Superior temporal gyrus (tissue), 1 donor: Measurements from ENCODE around the gene BICDL2.

Experiments used
- DNase-seq: peaks from one replicate; pipeline ENCODE4 v3.0.0-alpha.2; 2016; ENCODE audit errors: extremely low spot score

BICDL2 gene

DNA sequence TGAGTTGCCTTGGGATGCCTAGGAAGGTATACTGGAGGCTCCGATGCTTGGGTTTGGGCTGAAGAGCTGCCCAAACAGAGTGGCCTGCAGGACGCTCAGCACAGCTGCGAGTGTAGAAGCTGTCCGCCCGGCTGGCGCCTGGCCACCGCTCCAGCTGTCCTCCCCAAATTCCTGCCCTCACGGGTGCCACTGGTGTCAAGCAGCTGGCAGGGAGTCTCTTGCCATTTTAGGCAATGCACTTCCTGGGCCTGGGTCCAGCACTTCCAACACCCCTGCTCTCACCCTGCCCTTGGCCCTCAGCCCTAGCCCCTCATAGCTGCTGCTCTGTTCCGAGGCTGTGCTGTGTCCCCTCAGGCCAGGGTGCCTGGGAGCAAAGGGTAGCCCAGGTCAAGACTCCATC is 51.3 kb downstream of the BICDL2 start:
- no peak for DNase-seq

GRCh38 chr16:2983706-2984136 is 53.0 kb downstream of the BICDL2 start:
- DNase-seq: peak; percentile 77

DNA sequence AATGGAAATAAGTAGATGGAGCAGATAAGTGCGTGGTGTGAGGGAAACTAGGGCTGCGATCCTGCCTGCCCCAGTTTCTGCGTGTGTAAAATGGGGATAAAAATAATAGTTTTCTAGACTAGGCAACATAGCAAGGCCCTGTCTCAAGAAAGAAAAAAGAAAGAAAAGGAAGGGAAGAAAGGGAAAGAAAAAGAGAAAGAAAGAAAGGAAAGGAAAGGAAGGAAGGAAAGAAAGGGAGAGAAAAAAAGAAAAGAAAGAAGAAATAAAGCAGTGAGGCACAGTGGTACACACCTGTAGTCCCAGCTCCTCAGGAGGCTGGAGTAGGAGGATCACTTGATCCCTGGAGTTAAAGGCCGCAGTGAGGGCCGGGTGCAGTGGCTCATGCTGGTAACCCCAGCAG is 54.3 kb downstream of the BICDL2 start:
- DNase-seq: no peak

DNA sequence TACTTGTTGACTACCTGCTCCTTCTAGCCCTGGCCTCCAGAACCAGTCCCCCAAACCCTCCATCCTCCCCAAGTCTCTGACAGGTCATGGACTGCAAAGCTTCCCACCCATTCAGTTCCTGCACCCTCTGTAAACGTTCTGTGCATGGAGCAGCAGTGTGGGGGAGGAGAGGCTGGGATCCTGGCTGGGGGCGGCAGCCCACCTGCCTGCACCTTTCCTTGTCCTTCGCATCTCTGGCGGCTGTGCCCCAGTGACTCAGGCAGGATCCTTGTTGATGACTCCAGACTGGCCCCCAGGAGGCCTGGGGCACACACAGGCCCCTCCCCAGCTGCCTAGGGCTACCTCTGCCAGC is 54.9 kb downstream of the BICDL2 start:
- no peak for DNase-seq

DNA sequence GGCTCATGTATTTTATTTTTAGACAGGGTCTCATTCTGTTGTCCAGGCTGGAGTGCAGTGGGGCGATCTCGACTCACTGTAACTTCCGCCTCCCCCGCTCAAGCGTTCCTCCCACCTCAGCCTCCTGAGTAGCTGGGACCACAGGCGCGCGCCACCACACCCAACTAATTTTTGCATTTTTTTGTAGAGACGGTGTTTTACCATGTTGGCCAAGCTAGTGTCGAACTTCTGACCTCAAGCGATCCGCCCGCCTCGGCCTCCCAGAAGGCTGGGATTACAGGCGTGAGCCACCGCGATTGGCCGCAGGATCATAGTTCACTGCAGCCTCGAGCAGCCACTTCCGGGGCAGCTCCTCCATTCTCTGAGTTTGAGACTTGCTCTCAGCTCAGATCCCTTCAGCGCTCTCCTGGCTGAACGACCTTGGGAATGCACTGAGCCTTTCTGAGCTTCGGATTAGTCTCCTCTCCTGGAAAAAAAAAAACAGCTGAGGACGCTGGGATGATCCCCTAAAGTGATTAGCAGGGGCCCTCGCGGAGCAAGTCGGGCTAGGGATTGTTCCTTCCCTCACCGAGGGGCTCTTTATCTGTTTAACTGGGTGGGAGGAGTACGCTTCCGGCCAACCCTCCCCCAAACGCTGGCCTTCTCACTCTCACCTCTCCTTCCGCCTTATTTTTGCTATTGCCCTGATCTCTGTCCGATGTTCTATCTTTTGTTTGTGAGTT is 55.4 kb downstream of the BICDL2 start:
- DNase-seq: no peak

DNA sequence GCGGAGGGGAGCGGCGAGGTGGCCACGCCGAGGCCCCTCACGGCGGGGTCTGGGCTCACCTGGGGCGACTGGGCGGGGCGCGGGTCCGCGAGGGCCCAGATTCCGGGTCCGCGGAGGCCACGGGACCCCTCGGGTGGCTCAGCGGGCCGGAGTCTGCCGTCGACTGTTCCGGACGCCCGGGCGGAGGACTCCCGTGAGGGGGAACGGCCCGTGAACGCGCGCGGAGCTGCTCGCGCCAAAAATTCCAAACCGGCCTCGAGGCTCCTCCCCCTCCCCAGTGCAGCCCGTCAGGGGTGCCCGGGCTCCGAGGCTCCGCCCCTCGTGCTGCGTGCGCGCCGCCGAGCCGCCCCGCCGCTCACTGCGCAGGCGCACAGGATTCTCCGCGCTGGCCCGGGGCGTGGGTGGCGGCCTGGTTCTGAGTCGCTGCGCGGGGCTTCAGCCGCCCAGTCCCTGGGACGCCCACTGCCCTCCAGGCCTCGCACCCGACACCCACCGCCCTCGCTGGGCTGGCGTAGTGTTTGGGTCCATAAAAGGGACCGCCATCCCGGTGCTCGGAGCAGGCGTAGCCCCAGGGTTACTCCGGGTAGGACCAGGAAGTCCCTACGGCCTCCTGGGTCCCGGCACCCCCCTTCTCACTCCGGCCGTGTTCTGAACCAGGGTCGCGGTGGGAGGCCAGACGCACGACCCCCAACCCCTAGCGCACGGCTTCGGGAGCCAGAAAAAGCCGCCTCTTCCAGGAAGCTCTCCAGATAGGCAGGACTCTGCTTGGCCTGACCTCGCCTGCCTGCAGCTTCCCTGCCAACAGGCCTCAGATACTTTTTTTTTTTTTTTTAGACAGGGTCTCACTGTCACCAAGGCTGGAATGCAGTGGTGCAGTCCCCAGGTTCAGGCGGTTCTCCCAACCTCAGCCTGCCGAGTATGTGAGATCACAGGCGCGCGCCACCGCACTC is 56.2 kb downstream of the BICDL2 start, which contains the start of gene PKMYT1:
Gene PKMYT1 (minus strand): TSS at position 220 of the 950 bp plus-strand sequence. CDS start 789 bp downstream, outside the sequence.
- peak; percentile 89 for DNase-seq

DNA sequence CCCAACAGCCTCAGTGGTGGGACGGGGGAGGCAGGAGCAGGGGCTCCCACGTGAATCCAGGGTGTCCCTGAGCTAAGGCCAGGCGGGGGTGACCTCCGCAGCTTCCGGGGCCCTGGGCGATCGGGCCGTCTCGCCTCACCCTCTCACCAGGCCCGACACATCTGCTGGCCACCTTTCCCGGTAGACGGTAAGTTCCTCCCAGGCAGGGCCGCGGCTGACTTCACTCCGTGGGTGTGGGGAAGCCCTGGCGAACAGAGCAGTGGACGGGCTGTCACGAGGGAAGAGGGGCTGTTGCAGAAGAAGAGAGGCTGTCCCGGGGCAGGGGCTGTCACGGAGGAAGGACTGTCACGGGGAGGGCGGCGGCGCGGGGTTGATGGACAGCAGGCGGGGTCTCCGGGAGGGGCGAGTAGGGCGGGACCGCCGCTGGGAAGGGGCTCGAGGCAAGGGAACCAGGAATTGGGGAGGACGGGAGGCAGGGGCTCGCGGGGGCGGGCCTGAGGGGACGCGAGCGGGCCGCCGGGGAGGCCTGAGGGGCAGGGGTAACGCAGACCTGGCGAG is 57.0 kb downstream of the BICDL2 start:
- no peak for DNase-seq
